ENCODE data around the gene HNRNPUL1.
"Not testable (repeated sequence)": the region's sequence is repeated elsewhere in the genome, so short reads cannot be mapped to it uniquely, and the experiment has no call there.

HNRNPUL1 gene

DNA sequence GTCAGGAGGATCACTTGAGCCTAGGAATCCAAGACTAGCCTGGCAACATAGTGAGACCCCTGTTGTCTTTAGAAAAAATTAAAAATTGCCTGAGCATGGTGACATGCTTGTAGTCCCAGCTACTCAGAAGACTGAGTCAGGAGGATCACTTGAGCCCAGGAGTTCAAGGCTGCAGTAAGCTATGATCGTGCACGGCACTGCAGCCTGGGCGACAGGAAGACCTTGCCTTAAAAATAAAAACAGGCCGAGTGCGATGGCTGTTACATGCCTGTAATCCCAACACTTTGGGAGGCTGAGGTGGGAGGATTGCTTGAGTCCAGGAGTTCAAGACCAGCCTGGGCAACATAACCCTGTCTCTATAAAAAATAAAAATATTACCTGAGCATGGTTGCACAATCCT, 5.4 kb downstream of the HNRNPUL1 start:
- no peak for TF ChIP-seq CTCF (IDR thresholded peaks at IDR 0.05; ENCODE audit: low read depth, low read length)
- H3K4me3 ChIP-seq (ENCODE audit: low read depth, low read length), result no peak overlapping the region
- DNase-seq (ENCODE audit: low read depth, low spot score), result no peak
- in situ Hi-C loops (cut with HindIII; ENCODE audit: low sequenced_read_pairs), result no loop called here

GRCh38 chr19:41273076-41273475, 8.9 kb downstream of the HNRNPUL1 start:
- no peak for DNase-seq (ENCODE audit: low read depth, low spot score)
- no peak overlapping the region for H3K4me3 ChIP-seq (ENCODE audit: low read depth, low read length)
- no peak for TF ChIP-seq CTCF (IDR thresholded peaks at IDR 0.05; ENCODE audit: low read depth, low read length)
- in situ Hi-C loops (cut with HindIII; ENCODE audit: low sequenced_read_pairs), result no loop called here

- in situ Hi-C loops (cut with HindIII; ENCODE audit: low sequenced_read_pairs), result no loop called here
- no peak overlapping the region for H3K4me3 ChIP-seq (ENCODE audit: low read depth, low read length)
- no peak for DNase-seq (ENCODE audit: low read depth, low spot score)
- TF ChIP-seq CTCF (IDR thresholded peaks at IDR 0.05; ENCODE audit: low read depth, low read length), result no peak
Observed at GRCh38 chr19:41274802-41275201, 10.6 kb downstream of the HNRNPUL1 start.

DNA sequence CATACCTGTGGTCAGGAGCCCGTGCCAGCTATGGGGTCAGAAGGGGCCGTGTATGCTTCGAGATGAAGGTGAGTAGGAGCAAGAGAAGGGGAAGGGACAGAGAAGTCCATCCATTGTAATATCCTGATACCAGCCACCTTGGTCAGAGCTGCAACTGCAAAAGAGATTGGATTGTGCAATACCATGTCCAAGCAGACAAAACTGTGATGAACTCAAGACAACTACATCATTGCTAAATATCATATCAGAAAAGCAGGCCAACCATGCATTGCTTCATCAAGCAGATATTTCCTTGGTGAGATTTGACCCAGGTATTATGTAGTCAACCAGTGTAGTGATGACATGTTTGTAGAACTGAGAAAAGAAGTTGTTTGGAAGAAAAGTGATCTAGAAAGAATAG, 12.1 kb downstream of the HNRNPUL1 start:
- no peak overlapping the region for H3K4me3 ChIP-seq (ENCODE audit: low read depth, low read length)
- TF ChIP-seq CTCF (IDR thresholded peaks at IDR 0.05; ENCODE audit: low read depth, low read length), result no peak
- no peak for DNase-seq (ENCODE audit: low read depth, low spot score)
- in situ Hi-C loops (cut with HindIII; ENCODE audit: low sequenced_read_pairs), result no loop called here

DNA sequence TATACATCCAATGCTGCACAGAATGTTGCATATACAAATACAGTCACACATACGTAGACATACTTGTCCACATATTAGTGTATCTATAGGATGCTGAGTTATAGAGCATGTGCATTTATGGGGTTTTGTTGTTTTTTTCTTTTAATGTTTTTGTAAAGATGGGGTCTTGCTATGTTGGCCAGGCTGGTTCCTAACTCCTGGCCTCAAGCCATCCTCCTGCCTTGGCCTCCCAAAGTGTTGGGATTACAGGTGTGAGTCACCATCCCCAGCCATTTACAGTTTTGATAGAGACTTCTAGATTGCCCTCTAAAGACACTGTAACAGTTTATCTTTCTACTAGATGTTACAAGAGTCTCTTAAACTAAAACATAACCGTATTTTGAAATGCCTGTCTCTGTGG, 14.3 kb downstream of the HNRNPUL1 start:
- no peak for DNase-seq (ENCODE audit: low read depth, low spot score)
- H3K4me3 ChIP-seq (ENCODE audit: low read depth, low read length), result no peak overlapping the region
- in situ Hi-C loops (cut with HindIII; ENCODE audit: low sequenced_read_pairs), result no loop called here
- TF ChIP-seq CTCF (IDR thresholded peaks at IDR 0.05; ENCODE audit: low read depth, low read length), result no peak

DNA sequence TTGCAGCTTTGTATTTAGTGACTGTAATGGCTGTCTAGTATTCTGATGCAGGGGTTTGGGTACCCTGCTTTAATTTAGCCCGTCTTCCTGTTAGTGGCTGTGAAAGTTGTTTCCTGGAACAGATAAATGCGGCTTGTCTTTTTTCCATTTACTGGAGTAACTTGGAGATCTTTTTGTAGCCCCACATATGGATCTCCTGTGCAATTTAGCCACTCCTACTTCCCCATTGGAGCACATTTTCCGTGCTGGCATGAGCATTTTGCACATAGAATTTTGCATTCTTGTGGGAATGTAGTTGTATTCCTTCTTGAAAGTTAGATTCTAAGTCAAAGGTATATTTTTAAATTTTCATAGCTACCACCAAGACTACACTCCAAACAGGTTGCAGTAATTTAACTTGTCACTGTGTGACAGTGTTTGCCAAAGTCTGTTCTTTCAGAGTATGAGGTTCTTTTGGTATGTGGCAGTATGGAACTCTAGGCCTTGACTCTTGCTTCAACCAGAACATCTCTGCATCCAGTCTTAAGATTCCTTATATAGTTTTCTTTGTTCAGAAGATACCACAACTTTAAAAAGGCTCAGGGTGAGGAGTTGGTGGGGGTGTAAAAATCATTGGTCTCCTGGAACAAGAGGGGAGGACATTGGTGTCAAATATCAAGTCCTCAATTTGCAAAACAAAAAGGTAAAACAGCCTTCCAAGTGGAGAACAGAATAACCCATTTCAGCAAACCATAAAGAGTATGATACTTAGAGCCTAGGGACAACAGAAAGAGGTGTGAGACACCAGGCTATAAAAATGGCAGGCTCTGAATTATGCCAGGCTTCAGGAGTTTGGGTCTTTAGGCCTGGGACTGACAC, 24.7 kb downstream of the HNRNPUL1 start:
- in situ Hi-C loops (cut with HindIII; ENCODE audit: low sequenced_read_pairs), result no loop called here
- no peak for DNase-seq (ENCODE audit: low read depth, low spot score)
- no peak for TF ChIP-seq CTCF (IDR thresholded peaks at IDR 0.05; ENCODE audit: low read depth, low read length)
- H3K4me3 ChIP-seq (ENCODE audit: low read depth, low read length), result no peak overlapping the region

GRCh38 chr19:41289814-41290213, 25.6 kb downstream of the HNRNPUL1 start:
- H3K4me3 ChIP-seq (ENCODE audit: low read depth, low read length), result not testable (repeated sequence)

More at GRCh38 chr19:41289814-41290213, 25.6 kb downstream of the HNRNPUL1 start:
- DNase-seq (ENCODE audit: low read depth, low spot score); in situ Hi-C loops (cut with HindIII; ENCODE audit: low sequenced_read_pairs): not testable (repeated sequence)
